Stimulated activated CD8-positive, alpha-beta memory T cell treated with anti-CD3 and anti-CD28 coated beads, Interleukin-12 subunit alpha, Interleukin-12 subunit beta, amount 100 ng/mL, for 1 hour (primary cell): Measurements from ENCODE around the gene HERC3.

Experiments
- DNase-seq: peaks from one replicate; pipeline ENCODE4 v3.0.0-alpha.2; 2020; ENCODE audit warnings: low read depth

HERC3 gene

DNA sequence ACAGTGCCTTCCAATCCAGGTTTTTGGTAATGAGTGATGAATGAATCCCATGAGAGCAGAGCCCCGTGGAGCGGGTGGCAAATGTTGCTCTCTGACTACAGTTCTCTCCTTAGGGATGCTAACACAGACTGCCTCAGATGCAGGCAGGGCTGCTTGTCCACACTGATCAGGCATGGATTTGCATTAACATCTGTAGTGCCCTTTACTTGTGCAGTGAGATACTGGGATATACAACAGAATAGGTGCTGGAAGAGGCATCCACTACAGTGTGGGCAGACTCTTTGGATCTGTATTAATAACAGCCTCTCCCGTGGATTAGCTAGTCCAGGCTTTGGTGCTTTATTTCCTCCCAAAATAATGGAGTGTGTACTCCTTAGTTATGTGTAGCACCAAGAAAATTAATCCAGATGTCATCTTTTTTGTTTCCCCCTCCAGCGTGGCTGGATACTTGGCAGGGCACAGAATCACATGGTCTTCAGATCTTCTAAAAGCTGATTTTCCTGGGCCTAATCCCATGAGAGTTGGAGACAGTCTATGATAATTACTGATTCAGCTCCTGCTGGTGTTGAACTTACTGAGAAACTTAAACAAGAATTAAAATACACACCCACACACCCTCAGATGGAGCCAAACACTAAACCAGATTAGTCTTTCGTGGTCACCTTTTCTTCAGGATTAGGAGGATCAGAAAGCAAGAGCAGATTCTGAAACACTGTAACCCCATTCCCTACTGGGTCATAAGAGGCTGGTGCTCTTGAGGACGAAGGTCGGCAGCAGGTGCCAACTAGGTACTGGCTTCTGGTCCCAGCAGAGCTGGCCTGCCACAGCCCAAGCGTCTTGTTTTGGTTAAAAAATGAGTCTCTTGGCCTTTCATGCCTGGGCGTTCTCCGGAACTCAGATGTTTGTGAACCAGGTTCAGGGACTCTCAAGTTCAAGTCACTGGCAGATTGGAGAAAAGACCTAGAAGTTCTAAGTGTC is 128.5 kb downstream of the HERC3 start:
- no peak for DNase-seq

DNA sequence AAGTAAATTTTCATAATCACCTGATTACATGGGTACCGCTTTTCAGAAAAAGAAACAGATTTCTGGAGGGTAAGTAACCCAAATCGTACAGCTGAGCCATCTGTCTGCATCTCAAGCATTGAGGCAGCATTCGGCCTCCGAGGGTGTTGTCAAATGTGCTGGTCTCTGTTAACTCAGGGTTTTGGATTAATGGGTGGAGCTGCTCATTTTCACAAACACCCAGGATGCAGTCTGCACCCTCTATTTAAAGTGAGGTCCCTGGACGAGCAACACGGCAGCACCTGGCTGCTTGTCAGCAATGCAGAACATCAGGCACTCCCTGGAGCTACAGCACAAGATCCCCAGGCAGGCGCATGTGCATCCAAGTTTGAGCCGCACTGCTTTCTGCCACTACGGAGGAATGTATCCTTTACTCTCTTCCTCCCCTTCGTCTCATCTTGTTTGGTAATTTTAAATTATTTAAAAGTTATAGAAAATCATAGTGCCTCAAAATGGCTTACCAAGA is 130.0 kb downstream of the HERC3 start:
- DNase-seq, result no peak

DNA sequence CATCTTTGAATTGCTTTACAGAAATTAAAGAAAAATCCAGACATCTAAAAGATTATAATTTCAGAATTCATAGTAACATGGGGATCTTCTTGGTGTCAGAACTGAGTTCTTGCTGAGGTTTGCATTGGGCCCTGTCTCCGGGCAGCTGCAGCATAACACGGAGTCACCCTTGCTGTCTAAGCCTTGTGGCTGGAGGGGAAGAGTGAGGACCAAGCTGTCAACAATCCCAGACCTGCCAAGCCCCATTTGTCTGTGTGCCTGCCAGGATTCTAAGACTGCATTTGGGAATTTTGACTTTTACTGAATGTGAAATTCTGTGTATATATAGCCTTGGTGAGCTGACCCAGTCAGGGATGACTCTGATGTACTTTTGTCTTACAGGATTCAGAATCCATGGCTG is 130.5 kb downstream of the HERC3 start:
- no peak for DNase-seq

DNA sequence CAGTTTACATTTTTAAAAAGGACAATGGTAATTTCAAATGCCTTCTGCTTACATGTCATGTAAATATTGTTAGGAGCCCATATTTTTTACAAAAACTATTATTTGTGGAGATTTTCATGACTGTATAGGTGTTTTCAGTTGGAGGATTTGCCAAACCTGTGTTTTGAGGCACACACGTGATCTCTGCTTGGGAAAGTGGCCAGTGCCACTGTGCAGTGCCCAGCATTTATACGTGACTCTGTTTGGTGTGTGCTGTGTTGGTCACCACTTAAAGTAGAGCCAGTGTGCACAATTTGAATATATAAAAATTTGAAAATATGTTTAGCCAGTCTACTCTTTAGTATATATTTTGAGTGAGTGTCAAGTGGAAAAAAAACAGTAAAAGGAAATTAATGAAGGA is 132.1 kb downstream of the HERC3 start:
- DNase-seq, result no peak

DNA sequence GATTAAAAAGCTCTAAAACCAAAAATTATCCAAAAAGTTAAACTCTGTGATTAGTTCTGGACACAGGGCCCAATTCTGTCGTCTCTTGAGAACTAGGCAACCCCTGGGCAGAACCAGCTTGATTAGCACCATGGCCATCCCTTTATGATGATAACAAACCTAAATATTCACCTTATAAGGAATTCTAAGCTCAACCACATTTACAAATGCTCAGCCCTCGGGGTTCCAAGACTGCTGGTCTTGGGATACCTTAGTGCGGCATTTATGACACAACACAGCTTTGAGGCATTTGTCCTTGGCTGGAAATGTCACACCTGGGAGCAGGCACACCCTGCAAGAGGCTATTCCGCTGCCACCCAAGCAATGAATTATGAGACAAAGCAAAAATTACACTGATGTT is 132.9 kb downstream of the HERC3 start:
- DNase-seq, result no peak

DNA sequence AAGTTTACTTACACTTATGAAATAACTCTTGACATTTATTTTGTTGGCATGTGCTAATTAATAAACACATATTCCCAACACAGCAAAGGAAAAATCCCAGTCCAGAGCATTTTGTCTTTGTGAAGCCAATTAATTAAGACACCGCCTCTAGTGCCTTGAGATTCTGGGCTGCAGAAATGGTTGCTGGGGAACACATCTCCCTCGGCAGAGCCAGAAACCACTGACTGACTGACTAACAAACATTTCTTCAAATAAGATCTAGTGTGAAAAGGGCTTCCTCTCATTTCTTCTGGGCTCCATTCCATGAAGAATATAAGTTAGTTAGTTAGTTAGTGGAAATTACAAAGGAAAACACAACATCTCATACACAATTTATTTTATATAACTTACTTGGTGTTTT is 133.7 kb downstream of the HERC3 start:
- DNase-seq, result no peak

DNA sequence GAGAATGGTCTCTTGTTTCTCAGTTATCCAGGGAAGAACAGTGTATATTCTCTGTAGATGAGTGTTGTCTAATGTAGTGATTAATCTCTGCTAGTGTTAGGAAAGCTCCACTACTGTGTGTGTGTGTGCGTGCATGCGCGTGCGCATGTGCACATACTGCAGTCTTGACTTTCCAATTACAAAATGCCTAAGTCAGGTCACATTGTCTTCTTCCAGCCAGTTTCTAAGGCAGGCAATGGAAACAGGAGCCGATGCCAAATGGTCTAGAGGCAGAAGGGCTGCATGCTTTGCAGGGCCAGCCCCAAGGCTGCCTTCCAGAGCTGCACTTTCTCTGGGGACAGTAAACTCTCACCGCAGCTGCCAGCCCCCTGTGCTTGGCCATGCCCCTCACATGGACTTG is 135.9 kb downstream of the HERC3 start:
- no peak for DNase-seq

DNA sequence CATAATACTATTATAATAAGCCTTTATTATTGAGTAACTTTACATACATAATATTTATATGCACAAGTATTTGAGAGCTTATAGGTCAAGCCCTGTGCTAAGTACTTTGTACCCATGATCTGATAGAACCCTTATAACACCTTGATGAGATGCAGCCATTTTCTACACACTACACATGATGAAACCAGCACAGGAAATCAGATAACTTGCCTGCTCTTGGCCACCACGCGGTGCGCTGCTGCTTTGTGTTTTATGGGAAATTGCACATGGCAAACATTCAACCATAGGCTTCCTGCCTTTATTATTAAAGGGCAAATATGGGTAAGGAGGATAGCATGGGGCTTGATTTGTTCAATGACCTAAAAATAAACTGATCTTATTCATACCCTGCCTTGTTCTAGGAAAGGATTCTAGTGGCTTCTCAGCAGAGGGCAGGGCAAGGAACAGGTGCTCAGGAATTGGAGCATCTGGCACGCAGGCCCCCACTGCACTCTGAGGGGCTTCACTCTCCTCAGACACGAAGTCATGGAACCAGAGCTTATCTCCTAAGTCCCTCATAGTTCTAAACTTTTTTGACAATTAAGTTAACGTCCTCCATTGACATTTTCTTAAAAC is 137.0 kb downstream of the HERC3 start:
- DNase-seq, result no peak

DNA sequence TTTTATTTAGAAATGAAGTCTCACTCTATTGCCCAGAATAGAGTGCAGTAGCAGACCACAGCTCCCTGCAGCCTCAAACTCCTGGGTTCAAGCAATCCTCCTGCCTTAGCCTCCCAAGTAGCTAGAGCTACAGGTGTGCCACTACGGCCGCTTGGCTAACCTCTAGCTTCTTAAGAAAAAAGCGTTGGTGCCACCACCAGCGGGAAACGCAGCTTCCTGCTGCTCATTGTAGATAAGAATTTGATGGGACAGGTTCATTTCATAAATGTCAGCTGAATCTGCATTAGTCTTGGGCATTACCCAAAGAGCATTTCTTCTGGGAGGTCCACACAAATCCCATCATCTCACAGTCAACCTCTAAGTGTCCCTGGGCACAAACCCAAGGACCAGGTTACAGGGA is 138.5 kb downstream of the HERC3 start:
- no peak for DNase-seq

DNA sequence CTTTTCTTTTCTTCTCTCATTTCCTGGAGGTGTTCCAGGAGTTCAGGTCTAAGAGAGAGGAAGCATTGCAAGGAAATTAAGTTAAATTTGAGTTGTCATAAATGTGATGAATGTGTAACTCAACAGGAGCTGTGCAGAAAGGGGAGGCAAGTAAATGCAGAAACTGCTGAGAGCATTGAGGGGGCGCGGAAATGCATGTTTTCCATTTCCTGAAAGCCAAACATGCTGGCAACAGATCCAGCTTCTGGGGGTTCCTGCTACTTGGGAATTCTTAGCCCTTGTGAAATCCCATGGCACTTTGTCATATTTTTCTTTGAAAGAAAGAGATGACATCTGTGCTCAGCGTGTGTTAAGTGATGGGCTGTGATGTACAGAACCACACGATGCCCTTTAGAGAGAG is 139.1 kb downstream of the HERC3 start:
- DNase-seq, result no peak

DNA sequence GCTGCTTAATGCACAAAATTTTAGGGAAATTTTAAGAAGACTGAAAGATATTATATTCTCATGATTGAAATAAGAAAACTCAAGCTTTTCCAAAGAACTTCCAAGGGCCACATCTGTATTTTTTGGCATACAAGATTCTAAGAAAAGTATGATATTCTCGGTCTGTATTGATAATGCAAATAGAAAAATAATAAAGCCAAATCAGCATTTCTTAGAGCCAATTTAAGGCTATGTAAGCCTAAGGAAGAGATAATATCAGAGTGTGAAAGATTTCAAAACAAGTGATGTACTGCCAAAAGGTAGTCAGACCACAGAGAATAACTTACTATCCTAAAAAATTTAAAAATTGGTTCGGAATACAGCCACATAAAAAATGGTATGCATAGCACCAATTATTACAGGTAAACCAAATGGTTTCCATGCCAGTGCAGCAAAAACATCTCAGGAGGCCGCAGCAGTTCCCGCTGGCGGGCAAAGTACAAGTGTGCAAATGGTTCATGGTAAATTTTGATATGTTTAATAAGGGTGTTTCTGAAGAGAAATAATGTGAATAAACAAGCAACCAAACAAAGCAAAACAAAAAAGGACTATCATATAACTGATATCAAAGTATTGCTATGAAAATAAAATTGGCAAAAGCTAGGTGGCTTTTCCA is 140.6 kb downstream of the HERC3 start:
- no peak for DNase-seq

DNA sequence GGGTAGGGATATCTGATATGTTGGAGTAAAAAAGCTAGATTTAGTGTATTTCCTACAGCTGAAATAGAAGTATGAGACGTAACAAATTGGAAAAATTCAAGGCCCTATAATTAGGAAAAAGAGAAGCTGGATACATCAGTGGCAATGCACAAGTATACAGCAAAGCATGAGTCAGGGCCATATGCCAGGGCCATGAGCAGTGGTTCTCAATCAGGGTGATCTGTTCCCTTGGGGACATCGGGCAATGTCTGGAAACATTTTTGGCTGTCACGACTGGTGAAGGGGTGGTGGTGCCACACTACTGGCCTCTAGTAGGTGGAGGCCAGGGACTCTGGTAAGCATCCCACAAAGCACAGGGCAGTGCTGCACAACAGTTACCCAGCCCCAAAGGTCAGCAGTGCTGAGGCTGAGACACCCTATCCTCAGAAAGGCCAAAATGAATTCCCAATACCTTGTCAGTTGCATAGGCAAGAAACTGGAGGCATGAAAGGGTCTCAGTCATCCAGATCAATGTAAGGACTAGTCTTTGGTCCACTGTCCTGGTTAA is 142.2 kb downstream of the HERC3 start:
- DNase-seq, result no peak

DNA sequence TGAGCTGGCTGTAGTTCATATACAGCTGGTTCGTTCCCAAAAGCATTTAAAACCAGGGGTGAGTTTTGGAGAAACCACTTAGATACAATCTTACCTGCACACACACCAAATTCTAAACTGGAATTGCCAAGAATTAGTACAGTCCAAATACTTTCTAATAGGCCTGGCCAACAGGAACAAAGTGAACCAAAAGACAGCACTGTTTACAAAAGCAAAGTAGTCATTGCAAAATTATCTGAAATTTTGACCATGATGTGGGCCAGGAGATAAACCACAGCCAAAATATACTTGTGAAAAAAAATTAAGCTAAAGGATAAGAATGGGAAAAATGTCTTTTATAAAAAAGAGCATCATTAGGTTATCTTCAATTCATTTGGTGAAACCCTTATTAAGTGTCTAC is 143.3 kb downstream of the HERC3 start:
- DNase-seq, result no peak

DNA sequence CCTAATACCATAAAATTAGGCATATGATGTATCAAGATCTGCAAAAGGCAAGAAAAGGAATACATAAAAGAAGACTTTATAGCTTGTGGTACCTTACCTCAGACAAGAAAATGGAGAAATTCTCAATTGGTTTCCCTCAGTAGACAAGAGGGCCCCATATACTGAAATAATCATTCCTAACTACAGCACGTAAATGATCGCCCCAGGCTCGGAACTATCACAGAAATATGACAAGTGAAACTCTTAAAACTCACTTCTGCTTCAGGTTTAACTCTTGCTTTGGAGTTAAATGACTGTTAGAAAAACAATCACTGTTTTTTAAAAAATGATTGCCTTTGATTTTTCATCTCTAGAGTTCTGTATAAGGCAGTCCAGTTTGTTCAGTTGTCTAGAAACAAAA is 144.0 kb downstream of the HERC3 start:
- no peak for DNase-seq

DNA sequence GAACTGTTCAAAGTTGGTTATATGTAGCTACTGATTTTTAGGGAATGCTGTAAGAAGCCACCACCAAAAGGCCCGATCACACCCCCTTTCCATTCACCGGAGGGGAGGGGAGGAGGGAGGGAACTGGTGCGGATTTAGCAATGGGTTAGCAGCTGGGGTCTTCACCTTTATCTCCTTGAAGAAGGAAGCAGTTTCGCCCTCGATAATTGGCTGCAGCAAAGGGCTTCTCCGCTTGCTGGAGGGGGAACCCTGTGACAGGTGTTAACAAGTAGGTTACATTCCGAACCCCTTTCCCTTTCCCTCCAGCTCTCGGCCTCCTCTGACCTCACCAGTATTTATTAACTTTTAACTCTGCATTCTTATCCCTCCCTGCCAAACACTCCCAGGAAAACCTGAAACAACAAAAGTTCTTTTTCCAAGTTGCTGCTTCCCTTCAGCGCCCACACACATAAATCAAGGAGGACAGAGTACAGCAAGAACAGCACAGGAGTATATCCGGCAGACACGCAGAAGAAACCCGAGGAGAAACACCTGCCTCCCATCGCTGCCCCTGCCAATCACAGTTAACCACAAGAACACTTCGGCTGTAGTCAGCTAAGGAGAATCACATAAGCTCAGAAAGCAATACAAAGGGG is 145.1 kb downstream of the HERC3 start:
- no peak for DNase-seq

DNA sequence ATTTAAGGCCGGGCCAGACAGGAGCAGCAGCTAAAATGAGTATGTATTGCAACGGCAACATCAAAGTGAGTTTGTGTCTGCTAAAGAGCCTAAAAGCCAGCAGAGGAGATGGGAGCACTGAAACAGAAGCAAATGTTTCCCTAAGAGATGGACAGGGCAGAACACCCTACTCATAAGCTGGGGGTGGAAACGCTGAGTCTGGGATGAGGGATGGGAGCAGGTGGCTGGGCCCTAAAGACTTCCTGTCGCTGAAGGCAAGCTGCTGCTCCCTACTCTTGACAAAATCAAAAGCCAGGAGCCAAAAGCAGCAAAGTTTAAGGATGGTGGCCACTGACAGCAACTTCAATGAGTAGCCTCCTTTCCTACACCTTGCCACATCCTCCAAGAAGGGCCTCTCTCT is 145.9 kb downstream of the HERC3 start:
- no peak for DNase-seq

DNA sequence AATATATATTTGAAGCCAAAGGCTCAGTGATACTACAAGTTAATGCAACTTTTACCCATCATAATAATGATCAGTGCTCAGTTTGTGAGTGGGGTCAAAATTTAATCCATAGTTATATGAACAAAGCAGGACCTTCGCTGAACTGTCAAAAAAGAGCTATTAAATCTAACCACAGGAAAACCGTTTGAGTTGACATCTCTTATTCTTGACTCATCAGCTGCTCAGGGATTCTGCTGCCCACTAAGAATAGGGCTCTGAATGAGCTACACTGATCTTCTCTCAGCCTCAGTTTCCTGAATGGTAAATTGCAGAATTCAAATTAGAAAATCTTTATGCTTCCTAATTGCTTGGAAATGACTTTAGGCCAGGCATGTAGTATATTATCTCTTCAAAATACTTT is 150.3 kb downstream of the HERC3 start:
- no peak for DNase-seq

DNA sequence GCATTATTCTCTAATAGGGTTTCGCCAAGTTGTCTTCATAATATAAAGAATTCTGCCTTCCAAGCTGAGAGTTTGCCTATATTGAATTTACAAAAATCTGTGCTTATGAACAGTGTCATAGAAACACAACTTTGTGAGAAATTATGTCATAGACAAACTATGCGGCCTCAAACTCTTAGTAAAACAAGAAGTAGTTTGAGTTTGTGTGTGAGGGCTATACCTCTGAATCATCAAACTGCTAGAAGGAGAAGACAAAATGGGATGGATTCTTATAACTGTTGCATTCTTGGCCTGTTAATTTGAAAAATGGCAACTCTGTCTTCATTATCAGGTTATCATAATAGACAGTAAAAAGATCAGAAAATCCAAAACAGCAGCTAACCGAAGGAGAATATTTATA is 151.4 kb downstream of the HERC3 start:
- DNase-seq, result no peak

DNA sequence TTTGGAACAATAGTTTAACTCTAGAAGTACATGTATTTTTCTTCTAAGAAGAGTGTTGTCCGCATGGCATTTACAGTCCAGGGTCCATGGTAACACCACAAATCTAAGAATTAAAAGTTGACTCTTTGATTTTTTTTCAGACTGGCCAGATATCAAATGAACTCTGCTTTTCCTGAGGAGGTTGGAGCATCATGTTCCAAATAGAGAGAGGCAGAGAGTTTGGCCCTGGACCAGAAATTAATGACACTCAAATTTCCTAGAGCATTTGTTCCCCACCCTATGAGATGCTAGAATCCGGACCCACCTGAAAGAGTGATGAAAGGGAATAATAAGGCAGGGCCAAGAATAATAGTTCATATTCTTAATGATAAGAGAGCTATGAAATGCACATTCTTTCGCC is 152.3 kb downstream of the HERC3 start:
- no peak for DNase-seq

DNA sequence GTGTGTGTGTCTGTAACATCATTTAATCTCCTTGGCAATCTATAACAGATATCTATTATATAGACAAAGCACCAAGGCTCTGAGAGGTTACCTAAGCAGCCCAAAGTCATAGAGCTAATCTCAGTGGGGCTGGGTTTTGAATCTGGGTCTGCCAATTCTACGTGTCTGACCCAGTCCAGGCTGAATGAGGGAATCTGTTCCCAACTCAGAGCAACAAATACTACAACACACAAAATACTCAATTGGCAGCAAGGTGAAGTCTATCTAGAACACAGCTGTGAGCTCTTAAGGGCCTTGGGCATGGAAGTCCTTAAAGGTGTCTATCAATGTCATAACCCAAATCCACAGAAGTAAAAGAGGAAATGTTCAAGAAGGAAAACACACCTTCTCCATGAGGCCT is 152.9 kb downstream of the HERC3 start:
- DNase-seq, result no peak

DNA sequence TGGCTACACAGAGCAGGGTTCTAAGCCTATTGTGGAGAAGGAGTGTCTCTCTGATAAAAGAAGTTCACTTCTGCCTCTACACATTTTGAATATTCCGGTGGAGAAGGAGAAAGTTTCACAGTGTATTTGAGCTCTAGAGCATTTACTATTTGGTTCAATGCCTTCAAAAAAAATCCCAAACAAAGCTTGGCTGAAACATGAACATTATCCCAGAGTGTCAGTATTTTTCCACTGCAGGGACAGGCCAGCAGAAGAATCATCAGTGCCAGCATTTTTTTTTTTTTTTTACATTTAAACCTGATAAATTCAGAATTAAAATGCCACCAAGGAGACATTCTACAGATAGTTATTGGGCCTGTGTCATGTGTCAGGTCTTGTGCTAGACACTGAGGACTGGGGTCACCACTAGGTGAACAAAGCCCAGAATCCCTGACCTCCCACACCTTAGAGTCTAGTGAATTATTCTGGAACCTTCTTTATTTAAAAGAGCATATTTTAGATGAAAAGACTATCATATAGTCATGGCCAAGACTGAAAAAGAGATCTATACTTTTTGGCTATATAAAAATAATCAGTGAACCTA is 153.4 kb downstream of the HERC3 start:
- DNase-seq, result no peak

DNA sequence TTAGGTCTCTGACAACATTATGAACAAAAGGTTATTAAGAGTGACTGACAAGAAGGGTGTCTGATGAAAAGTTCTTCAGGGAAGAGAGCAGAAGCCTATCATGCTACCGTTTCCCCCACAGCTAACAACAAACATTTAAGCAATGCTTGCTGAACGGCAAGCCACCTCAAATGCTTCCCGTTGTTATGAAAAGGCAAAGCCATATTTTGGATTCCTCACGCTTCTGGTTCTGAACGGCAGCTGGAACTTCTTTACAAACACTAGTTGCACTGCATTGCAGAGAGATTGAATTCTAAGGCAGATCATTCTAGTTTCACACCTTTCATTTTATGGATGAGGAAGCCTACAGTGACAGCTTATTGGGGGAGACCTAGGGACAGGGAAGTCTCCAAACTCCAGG is 153.9 kb downstream of the HERC3 start:
- no peak for DNase-seq
